ENCODE data around the gene NOXA1.
"Not testable (repeated sequence)": the region's sequence is repeated elsewhere in the genome, so short reads cannot be mapped to it uniquely, and the experiment has no call there.

The NOXA1 gene

DNA sequence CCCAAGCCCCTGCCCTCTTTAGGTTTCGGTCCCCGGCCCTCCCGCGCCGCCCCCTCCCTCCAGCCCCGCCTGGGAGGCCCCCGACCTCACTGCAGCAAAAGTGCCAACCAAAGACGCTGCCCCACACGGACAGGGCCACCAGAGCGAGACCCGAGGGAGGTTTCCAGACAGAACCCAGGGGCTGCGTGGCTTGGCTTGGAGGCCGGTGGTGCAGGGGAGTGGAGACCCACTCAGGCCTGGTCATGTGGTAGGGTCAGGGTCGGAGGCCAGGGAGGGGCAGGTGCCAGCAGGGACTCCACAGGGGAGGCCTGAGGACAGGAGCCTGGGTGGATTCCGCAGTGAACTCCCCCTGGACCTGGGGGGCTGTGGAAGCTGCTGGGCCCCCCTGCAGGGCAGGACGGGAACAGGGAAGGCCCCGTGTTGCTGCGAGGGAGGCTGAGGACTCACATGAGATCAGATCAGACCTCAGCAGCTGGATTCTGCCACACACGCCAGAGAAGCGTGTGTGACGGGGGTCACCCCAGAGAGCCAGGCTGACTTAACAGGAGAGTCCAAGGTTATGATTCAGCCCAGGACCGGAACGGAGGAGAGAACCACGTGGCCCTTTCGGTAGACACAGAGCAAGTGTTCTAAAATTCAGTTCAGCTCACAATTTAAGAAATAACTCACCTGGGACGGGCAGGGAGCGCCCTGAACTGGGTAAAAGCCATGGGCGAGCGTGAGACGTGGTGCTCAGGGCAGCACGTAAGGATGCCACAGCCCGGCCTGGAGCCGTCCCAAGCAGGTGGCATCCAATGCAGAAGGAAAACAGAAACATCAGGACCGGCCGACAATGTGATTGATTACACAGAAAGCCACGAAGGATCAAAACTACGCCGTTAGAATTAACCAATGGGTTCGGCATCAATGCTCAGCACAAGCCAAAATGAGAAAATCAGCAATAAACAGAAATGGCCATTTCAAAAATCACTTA is 39.1 kb upstream of the NOXA1 start:
- TF ChIP-seq, protein P1, sequence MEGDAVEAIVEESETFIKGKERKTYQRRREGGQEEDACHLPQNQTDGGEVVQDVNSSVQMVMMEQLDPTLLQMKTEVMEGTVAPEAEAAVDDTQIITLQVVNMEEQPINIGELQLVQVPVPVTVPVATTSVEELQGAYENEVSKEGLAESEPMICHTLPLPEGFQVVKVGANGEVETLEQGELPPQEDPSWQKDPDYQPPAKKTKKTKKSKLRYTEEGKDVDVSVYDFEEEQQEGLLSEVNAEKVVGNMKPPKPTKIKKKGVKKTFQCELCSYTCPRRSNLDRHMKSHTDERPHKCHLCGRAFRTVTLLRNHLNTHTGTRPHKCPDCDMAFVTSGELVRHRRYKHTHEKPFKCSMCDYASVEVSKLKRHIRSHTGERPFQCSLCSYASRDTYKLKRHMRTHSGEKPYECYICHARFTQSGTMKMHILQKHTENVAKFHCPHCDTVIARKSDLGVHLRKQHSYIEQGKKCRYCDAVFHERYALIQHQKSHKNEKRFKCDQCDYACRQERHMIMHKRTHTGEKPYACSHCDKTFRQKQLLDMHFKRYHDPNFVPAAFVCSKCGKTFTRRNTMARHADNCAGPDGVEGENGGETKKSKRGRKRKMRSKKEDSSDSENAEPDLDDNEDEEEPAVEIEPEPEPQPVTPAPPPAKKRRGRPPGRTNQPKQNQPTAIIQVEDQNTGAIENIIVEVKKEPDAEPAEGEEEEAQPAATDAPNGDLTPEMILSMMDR (IDR thresholded peaks at IDR 0.05; ENCODE audit: insufficient read depth, low read depth, low read length, missing control alignments): no peak
- no peak overlapping the region for H3K4me3 ChIP-seq (ENCODE audit: low read depth, low read length)
- no peak for DNase-seq (ENCODE audit: low read depth)

DNA sequence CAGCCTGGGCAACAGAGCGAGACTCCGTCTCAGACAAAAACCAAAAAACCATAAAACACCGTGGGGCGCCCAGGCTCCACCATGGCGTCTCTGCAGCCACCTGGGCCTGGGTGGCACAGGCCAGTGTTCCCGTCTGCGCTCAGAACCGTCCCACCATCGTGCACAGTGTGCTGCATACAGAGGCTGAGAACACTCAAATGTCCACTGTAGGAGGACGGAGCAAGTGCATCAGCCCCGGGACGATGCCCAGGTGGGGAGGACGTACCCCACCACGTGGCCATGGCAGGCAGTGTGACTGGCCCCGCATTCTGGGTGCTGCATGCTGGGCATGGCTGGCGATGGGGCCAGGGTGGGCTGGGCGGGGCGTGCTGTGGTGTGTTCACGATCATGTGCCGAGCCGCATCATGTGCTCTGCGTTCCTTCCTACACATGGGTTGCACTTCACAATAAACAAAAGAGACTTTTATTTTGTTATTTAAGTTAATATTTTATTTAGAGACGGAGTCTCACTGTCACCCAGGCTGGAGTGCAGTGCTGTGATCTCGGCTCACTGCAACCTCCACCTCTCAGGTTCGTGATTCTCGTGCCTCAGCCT is 38.0 kb upstream of the NOXA1 start:
- TF ChIP-seq, protein P1 (IDR thresholded peaks at IDR 0.05; ENCODE audit: insufficient read depth, low read depth, low read length, missing control alignments): no peak
- no peak overlapping the region for H3K4me3 ChIP-seq (ENCODE audit: low read depth, low read length)
- DNase-seq (ENCODE audit: low read depth): no peak

DNA sequence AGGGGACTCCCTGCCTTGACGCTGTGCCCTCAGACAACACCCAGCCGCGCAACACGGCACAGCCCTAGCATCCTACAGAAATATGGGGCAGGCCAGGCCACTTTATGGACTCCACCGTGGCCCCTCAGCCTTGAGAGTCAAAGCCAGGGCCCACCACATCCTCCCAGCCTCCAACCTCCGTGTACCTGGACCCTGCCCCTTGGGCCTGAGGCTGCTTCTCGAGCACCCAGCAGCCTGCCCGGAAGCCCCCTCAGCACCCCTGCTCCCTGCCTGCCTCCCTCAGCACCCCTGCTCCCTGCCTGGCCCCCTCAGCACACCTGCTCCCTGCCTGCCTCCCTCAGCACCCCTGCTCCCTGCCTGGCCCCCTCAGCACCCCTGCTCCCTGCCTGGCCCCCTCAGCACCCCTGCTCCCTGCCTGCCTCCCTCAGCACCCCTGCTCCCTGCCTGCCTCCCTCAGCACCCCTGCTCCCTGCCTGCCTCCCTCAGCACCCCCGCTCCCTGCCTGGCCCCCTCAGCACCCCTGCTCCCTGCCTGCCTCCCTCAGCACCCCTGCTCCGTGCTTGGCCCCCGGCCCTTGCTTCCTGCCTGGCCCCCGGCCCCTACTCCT is 36.6 kb upstream of the NOXA1 start:
- not testable (repeated sequence) for H3K4me3 ChIP-seq (ENCODE audit: low read depth, low read length); DNase-seq (ENCODE audit: low read depth)

DNA sequence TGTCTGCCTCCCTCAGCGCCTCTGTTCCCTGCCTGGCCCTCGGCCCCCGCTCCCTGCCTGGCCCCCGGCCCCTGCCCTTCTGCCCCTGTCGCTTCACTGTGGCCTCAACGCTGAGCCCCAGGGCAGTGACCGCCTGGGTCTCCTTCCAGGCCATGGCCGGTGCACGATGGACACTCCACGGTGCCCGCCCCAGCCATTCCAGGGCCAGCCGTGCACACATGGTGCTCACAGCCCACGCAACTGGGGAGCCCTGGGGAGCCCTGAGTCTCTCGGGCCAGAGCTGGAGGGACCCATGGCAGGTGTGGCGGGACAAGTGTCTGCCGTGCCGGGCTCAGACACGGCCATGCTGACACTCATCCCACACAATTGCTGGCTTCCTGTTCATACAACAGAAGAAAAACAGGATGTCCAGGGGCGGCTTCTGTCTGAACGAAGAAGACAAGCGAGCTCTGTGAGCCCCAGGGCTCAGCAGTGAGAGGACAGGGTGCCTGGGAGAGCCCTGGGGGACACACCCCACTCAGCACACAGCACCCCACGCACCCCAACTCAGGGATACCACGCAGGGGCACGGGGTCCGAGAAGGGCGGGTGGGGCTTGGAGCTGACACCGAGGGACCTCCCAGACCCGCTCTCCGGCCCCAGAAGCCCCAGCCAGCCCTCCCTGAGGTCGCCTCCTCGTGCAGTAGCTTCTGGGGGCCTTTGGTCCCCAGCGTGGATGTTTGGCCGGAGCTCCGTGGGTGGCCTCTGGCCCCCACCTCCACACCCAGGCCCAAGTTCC is 35.9 kb upstream of the NOXA1 start:
- TF ChIP-seq, protein P1 (IDR thresholded peaks at IDR 0.05; ENCODE audit: insufficient read depth, low read depth, low read length, missing control alignments): no peak
- no peak overlapping the region for H3K4me3 ChIP-seq (ENCODE audit: low read depth, low read length)
- peak; percentile 30 for DNase-seq (ENCODE audit: low read depth)

DNA sequence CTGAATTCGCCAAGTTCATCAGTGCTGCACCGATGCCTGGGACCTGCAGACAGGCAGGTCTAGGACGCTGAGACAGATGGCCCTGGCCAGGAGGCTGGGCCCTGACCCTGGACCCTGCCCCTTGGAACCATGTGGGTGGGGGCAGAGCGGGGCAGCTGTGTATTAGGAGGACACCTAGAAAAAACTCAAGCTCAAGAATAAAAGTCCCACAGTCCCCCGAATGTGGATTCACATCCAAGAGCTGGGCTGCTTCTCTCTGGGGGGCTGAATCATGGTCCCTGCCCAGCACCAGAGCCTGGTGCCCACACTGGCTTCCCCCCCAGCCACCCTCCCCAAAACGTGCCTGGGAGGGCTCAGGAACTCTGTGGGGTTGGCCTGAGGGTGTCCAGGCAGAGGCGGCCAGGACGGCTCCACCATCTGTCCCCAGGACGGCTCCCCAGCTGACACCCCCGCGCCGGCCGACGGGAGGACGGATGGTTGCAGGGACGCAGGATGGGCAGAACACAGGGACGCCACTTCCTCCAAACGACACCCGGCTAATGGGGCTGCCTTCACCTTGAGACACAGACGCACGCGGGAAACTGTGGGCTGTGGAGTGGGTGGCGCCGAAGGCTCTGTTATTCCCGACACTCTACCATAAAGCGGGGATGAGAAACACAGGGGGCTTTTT is 35.2 kb upstream of the NOXA1 start:
- TF ChIP-seq, protein P1 (IDR thresholded peaks at IDR 0.05; ENCODE audit: insufficient read depth, low read depth, low read length, missing control alignments): no peak
- no peak for DNase-seq (ENCODE audit: low read depth)
- no peak overlapping the region for H3K4me3 ChIP-seq (ENCODE audit: low read depth, low read length)

DNA sequence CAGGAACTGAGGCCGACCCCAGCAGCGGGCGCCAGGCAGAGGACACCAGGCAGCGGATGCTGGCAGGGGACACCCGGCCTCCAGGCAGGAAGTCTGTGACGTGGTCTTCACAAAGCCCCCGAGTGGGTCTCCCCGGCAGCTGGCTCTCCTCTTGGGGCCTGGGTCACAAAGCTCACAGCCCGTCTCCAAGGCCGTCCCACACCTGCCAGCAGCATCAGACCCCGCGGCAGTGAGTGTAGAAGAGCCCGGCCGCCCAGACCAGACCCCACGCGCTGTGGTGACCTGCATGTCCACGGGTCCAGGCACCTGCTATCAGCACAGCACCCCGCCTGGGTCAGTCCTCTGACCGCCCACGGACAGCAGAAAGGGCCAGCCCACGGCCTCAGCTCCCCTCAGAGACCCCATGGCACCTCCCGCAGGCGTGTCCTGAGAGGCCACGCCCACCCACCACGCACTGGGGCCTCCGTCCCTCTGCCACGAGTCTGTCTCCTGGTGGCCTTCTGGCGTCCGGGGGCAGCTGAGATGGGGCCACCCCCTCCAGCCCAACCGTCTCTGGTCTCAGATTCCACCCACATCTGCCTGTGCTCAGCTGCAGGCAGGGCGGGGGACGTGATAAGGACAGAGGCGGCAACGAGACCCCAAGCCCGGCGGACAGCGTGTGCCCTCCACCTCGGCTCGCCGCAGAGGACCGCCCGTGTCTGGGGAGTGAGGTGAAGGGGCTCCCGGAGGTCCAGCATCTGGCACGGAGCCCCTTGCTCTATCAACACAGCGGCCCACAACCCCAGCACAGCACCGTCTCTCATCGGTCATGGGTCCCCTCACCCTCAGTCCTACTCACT is 34.4 kb upstream of the NOXA1 start:
- TF ChIP-seq, protein P1 (IDR thresholded peaks at IDR 0.05; ENCODE audit: insufficient read depth, low read depth, low read length, missing control alignments): no peak
- no peak for DNase-seq (ENCODE audit: low read depth)
- H3K4me3 ChIP-seq (ENCODE audit: low read depth, low read length): no peak overlapping the region
